Germinal center (tissue), 1 donor: Measurements from ENCODE around the gene FER1L5.

Experiments
- DNase-seq: peaks from one replicate; pipeline ENCODE4 v3.0.0; 2012; ENCODE audit warnings: mixed read lengths, low spot score

The FER1L5 gene

DNA sequence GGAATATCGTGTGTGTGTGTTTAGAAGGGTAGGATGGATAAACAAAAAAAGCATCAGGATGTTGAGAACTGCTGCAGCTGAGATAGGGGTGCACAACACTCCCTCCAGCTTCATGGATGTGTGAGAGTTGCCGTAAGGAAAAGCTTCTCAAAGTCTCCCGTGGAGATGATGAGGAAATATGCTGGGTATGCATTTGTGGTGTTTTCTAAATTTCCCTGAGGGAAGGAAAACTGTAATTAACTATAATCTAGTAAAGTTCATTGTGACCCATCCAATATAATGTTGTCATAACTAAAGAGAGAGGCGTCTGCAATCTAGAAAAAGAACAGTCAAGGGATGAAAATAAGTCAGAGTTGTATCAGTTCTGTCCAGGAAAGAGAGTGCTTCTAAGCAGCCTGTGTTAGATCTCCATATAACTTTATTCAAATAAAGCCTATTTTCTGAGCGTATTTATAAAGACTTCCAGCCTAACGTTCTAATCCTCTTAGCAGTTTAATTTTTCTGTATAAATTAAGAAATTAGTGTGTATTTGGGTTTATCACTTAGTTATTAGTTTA lies 104.6 kb downstream of the FER1L5 start:
- DNase-seq = no peak

DNA sequence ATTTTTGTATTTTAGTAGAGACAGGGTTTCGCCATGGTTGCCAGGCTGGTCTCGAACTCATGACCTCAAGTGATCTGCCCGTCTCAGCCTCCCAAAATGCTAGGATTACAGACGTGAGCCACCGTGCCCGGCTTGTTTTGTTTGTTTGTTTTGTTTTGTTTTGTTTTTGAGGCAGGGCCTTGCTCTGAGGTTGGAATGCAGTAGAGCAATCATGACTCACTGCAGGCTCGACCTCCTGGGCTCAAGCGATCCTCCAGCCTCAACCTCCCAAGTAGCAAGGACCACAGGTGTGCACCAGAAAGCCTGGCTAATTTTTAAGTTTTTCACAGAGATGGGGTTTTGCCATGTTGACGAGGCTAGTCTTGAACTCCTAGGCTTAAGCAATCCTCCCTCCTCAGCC lies 109.2 kb downstream of the FER1L5 start:
- DNase-seq = no peak

DNA sequence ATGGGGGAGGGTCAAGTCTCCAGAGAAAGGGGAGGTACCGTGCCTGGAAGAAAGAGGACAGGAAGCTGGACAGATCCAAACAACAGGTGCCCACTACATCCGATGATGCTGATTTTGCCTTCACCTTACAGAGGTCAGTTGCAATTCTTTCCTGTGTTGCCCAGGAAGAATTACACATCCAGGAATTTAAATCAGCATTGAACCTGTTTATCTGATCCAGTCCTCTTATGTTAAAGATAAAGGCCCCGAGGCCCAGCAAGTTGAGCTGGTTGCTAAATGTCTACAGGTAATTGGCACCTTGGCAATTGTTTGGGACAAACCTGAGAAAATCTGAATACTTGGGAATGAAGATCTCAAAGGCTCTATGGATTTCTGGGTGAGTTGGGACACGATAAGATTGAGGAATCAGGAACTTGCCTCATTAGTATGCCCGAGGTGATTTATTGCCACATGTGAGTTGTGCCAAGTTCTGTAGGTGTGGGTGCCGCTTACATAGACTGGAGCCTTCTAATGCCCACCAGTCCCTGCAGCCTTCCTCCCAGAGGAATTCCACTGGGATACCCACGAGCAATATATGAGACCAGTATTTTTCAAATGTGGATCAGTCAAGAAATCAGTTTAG lies 111.2 kb downstream of the FER1L5 start:
- DNase-seq = no peak

DNA sequence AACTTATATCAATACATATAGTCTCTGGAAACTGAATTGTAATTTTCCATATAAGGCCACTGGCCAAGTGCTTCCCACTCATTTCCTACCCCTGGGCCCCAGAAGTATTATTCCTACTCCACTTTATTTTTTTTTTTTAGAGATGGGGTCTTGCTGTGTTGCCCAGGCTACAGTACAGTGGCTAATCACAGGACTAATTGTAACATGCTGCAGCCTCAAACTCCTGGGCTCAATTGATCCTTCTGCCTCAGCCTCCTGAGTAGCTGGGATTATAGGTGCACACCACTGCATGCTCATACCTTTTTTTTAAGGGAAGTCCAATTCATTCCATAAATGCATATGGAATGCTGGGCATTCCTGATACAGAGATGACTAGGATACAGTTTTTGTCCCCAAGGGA lies 111.8 kb downstream of the FER1L5 start:
- no peak for DNase-seq
